B cell (primary cell): ENCODE data around the gene HSP90AB1. TPM values are rescaled to one million over a fixed set of nuclear protein-coding genes. Genes with fewer than 3 reads are reported as not detected.

Experiments
- ATAC-seq: fragments of 200-7000 bp; cut with Tn5 transposase; one replicate; pipeline ENCODE4 v1.10.0; 2021; ENCODE audit warnings: low read depth, mild to moderate bottlenecking, moderate number of reproducible peaks, moderate library complexity
- CTCF ChIA-PET: fragments of 350-600 bp; sonication (Branson Sonifier 250); formaldehyde crosslinking; loops from one replicate; lab custom pipeline; 2021; ENCODE audit warnings: antibody characterized with exemption, inconsistent platforms; lab: Charles Lee
- POLR2A ChIA-PET: fragments of 350-600 bp; sonication (Branson Sonifier 250); formaldehyde crosslinking; loops from one replicate; lab custom pipeline; 2021; ENCODE audit warnings: antibody characterized with exemption; lab: Charles Lee
- DNase-seq: peaks from one replicate; pipeline ENCODE4 v3.0.0; 2013
- H2AFZ ChIP-seq: 2 replicates; pipeline ENCODE4 v1.6.1; 2012; ENCODE audit warnings: mild to moderate bottlenecking, low read depth, low read length; ENCODE audit not compliant: insufficient read depth, poor library complexity, severe bottlenecking
- H3K27ac ChIP-seq, 2 donors: 1 replicate in 1 of 2; 2 replicates in 1 of 2; pipeline ENCODE4 v1.5.1; 2012 to 2013; ENCODE audit warnings: low read length in 2 of 2, mild to moderate bottlenecking in 2 of 2, moderate library complexity in 1 of 2
- H3K27me3 ChIP-seq, 4 experiments: fragments of 200-600 bp in 1 of 4; sonication (generic) in 1 of 4; replicated peaks in 1 of 4; 1 replicate in 2 of 4; 2 replicates in 2 of 4; pipeline versions ENCODE4 v1.6.1 to v1.7.0; 2013 to 2016; ENCODE audit warnings: low read length in 3 of 4, mild to moderate bottlenecking in 2 of 4, mixed read lengths in 1 of 4, moderate library complexity in 1 of 4; ENCODE audit not compliant: insufficient read depth in 4 of 4, control insufficient read depth in 3 of 4; ENCODE audit errors: control extremely low read depth in 1 of 4
- H3K36me3 ChIP-seq, 2 experiments: replicated peaks in 1 of 2; 1 replicate in 1 of 2; 2 replicates in 1 of 2; pipeline versions ENCODE4 v1.6.1 to v1.7.1; 2013; ENCODE audit warnings: low read length in 1 of 2; ENCODE audit not compliant: insufficient read depth in 2 of 2, control insufficient read depth in 1 of 2; ENCODE audit errors: control extremely low read depth in 1 of 2, extremely low read depth in 1 of 2
- H3K4me1 ChIP-seq, 2 donors: fragments of 200-600 bp in 1 of 2; sonication (generic) in 1 of 2; 1 replicate in 1 of 2; 2 replicates in 1 of 2; pipeline versions ENCODE4 v1.5.1 to v1.6.1; 2013 to 2017; ENCODE audit warnings: low read length in 2 of 2; ENCODE audit not compliant: control insufficient read depth in 2 of 2, insufficient read depth in 2 of 2
- H3K4me2 ChIP-seq: replicated peaks from 2 replicates; pipeline ENCODE3; 2012; ENCODE audit warnings: mild to moderate bottlenecking, low read depth, low read length; ENCODE audit not compliant: poor library complexity, severe bottlenecking
- H3K4me3 ChIP-seq, 5 experiments: fragments of 200-600 bp in 1 of 5; sonication (generic) in 1 of 5; 1 replicate in 3 of 5; 2 replicates in 2 of 5; pipeline versions ENCODE4 v1.5.1 to v1.7.0; 2011 to 2016; ENCODE audit warnings: low read length in 4 of 5, mild to moderate bottlenecking in 4 of 5, low read depth in 2 of 5, control low read depth in 1 of 5, moderate library complexity in 1 of 5; ENCODE audit not compliant: insufficient read depth in 1 of 5; ENCODE audit errors: control extremely low read depth in 1 of 5, extremely low read depth in 1 of 5
- H3K79me2 ChIP-seq: fragments of 200-600 bp; sonication (generic); one replicate; pipeline ENCODE4 v1.6.0; 2016; ENCODE audit warnings: low read length; ENCODE audit not compliant: control insufficient read depth, insufficient read depth
- H3K9ac ChIP-seq: fragments of 200-600 bp; sonication (generic); 2 replicates; pipeline ENCODE4 v1.6.1; 2017; ENCODE audit warnings: mild to moderate bottlenecking, low read length, moderate library complexity
- H3K9me3 ChIP-seq, 3 donors: one replicate each; pipeline versions ENCODE4 v1.6.1 to v1.7.1; 2013; ENCODE audit warnings: low read length in 2 of 3; ENCODE audit not compliant: control insufficient read depth in 2 of 3, insufficient read depth in 1 of 3; ENCODE audit errors: control extremely low read depth in 1 of 3
- H4K20me1 ChIP-seq: 2 replicates; pipeline ENCODE4 v1.6.0; 2012; ENCODE audit warnings: mild to moderate bottlenecking, low read length; ENCODE audit not compliant: insufficient read depth, control insufficient read depth, poor library complexity, severe bottlenecking
- H3K27ac Mint-ChIP-seq: one replicate; pipeline ENCODE4 v1.8.0; 2021; ENCODE audit warnings: mixed read lengths
- H3K27me3 Mint-ChIP-seq: one replicate; pipeline ENCODE4 v1.8.0; 2021; ENCODE audit warnings: mixed read lengths
- H3K4me1 Mint-ChIP-seq: one replicate; pipeline ENCODE4 v1.8.0; 2021; ENCODE audit warnings: mixed read lengths
- H3K4me3 Mint-ChIP-seq: one replicate; pipeline ENCODE4 v1.8.0; 2021; ENCODE audit warnings: mixed read lengths
- H3K9me3 Mint-ChIP-seq: one replicate; pipeline ENCODE4 v1.8.0; 2022; ENCODE audit warnings: mixed read lengths; ENCODE audit not compliant: insufficient read depth
- EZH2 ChIP-seq: IDR thresholded peaks from 2 replicates; pipeline ENCODE4 v1.6.1; 2012; ENCODE audit warnings: borderline replicate concordance, low read depth, mild to moderate bottlenecking, moderate library complexity, low read length; ENCODE audit not compliant: insufficient read depth, poor library complexity, severe bottlenecking
- WGBS: methylation state at CpG from one replicate; pipeline ENCODE4 v1.1.5; 2013; ENCODE audit warnings: missing lambda C conversion rate; ENCODE audit not compliant: insufficient coverage; 5-methylcytosine and 5-hydroxymethylcytosine counted together
- intact Hi-C: fragments of 100-400 bp; cut with micrococcal nuclease; formaldehyde crosslinking; loops from one replicate; pipeline ENCODE4 v1.10.0; 2022
- polyA minus RNA-seq: library from RNA; depleted of rRNA, polyadenylated mRNA; stranded (reverse); fragments of >200 nt; gene quantifications from 2 replicates; pipeline ENCODE4 v1.2.3, GENCODE V29; 2012
- polyA plus RNA-seq: library from polyadenylated mRNA; depleted of rRNA; stranded (reverse); fragments of >200 nt; gene quantifications from 2 replicates; pipeline ENCODE4 v1.2.3, GENCODE V29; 2012
- total RNA-seq, 2 donors: library from RNA; stranded (reverse); fragments of 120-200 nt in 1 of 2; gene quantifications; 1 replicate in 1 of 2; 2 replicates in 1 of 2; pipeline versions ENCODE4 v1.2.3 to v1.2.4, GENCODE V29; 2013 to 2022
- TF ChIP-seq, protein P1 (sequence below): fragments of 200-600 bp; IDR thresholded peaks from one replicate; pipeline ENCODE4 v1.8.0; 2022; ENCODE audit warnings: antibody characterized with exemption, mild to moderate bottlenecking

Gene HSP90AB1
- total RNA-seq (384 and 395 TPM in 2 replicates), polyA plus RNA-seq (645 and 734 TPM in 2 replicates), polyA minus RNA-seq (310 and 311 TPM in 2 replicates)
- 564 TPM for total RNA-seq (2013)

DNA sequence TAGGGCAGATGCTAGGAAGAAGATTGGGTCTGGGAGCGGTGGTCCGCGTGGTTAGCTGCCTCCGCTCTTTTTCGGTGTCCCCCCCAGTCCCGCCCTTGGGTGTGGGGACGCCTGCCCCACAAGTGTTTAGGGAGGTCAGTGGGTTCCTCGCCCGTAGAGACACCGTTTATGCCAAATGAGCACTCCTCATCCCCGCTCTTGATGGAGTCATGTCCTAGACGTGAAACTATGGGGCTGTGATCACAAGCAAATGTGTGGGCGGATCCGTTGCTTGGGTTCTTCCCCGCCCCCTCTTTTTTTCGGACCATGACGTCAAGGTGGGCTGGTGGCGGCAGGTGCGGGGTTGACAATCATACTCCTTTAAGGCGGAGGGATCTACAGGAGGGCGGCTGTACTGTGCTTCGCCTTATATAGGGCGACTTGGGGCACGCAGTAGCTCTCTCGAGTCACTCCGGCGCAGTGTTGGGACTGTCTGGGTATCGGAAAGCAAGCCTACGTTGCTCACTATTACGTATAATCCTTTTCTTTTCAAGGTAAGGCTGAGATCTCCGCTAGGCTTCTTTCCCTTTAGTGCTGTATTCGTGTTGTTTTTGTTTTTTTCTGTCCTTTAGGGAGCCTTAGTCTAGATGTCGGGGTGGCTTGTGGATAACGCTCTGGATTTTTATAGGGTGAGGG lies at the start of gene HSP90AB1:
HSP90AB1 (plus strand) TSS at position 439 of the 675 bp plus-strand sequence. CDS start 1,529 bp downstream, outside the sequence.
- H3K36me3 ChIP-seq, result peaks cover 8 to 39% of the 10 kb centered on the region in 2 experiments
- H2AFZ ChIP-seq, result peak within 1 kb of the TSS; percentile 86
- H3K9me3 Mint-ChIP-seq, result no peaks in the 10 kb centered on the region
- CTCF ChIA-PET, result interaction anchor here (1.2 to 7.6 kb wide), 9 partner anchors 8 to 1465 kb away, joined by 3 to 68 read pairs (median 11); partner anchors contain the start of genes BICRAL, SLC29A1, SLC35B2 and TMEM151B
- no peaks in the 10 kb centered on the region for H3K27me3 Mint-ChIP-seq
- peak within 1 kb of the TSS; percentile 99 for H3K9ac ChIP-seq
- DNase-seq (peak; percentile 99), ATAC-seq (peak; percentile 74)
- H3K4me3 ChIP-seq, result peak within 1 kb of the TSS; percentile 85 to 100 (median 98)
- intact Hi-C loops, result loop anchor here (1.0 to 5.0 kb wide), 6 partner anchors 8 to 119 kb away; partner anchors contain the start of genes AARS2, MRPL14, SLC29A1 and SLC35B2
- H3K27me3 ChIP-seq, result no peaks in the 10 kb centered on the region
- WGBS, result 0% methylated on average over 25 of the region's 34 CpGs
- H3K4me3 Mint-ChIP-seq, result peak within 1 kb of the TSS; percentile 96
- H3K9me3 ChIP-seq, result no peaks in the 10 kb centered on the region
- POLR2A ChIA-PET, result interaction anchor here (0.6 to 6.1 kb wide), 16 partner anchors 9 to 617 kb away, joined by 3 to 105 read pairs (median 4); partner anchors contain the start of genes AARS2, CDC5L, GTPBP2 and MRPL14
- peak within 1 kb of the TSS; percentile 97 for H3K4me2 ChIP-seq
- peak within 1 kb of the TSS; percentile 95 for H3K27ac Mint-ChIP-seq
- H3K27ac ChIP-seq, result peak within 1 kb of the TSS; percentile 93 to 99
- TF ChIP-seq EZH2, result no peak
- TF ChIP-seq, protein P1, sequence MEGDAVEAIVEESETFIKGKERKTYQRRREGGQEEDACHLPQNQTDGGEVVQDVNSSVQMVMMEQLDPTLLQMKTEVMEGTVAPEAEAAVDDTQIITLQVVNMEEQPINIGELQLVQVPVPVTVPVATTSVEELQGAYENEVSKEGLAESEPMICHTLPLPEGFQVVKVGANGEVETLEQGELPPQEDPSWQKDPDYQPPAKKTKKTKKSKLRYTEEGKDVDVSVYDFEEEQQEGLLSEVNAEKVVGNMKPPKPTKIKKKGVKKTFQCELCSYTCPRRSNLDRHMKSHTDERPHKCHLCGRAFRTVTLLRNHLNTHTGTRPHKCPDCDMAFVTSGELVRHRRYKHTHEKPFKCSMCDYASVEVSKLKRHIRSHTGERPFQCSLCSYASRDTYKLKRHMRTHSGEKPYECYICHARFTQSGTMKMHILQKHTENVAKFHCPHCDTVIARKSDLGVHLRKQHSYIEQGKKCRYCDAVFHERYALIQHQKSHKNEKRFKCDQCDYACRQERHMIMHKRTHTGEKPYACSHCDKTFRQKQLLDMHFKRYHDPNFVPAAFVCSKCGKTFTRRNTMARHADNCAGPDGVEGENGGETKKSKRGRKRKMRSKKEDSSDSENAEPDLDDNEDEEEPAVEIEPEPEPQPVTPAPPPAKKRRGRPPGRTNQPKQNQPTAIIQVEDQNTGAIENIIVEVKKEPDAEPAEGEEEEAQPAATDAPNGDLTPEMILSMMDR, result no peak
- peaks cover 12 to 30% of the 10 kb centered on the region in 2 donors for H3K4me1 ChIP-seq
- H3K4me1 Mint-ChIP-seq, result peaks cover 43% of the 10 kb centered on the region
- peaks cover 47% of the 10 kb centered on the region for H4K20me1 ChIP-seq
- H3K79me2 ChIP-seq, result peaks cover 34% of the 10 kb centered on the region

DNA sequence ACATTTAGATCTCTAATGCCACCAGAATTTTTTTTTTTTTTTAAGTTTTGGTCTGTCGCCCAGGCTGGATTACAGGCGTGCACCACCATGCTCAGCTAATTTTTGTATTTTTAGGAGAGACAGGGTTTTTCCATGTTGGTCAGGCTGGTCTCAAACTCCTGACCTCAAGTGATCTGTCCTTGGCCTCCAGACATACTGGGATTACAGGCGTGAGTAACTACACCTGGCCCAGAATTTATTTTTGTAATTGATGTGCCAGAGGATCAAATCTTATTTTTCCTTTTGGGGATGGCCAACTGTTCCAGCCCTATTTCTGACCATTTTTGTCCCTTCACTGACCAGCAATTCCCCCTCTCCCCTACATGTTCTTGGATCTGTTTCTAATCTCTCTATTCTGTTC lies 48.2 kb upstream of the HSP90AB1 start:
- TF ChIP-seq, protein P1, result no peak
- TF ChIP-seq EZH2, result no peak
- no peaks in the 10 kb centered on the region for H3K4me1 Mint-ChIP-seq
- intact Hi-C loops, result no loop called here
- no peaks in the 10 kb centered on the region for H3K4me1 ChIP-seq
- 80% methylated on average over 1 of the region's 3 CpGs for WGBS
- DNase-seq (no peak), ATAC-seq (no peak)
- no peak overlapping the region for H3K4me3 Mint-ChIP-seq
- no peaks in the 10 kb centered on the region for H3K79me2 ChIP-seq
- no peak overlapping the region for H3K27ac Mint-ChIP-seq
- no peak overlapping the region for H2AFZ ChIP-seq
- H3K4me2 ChIP-seq, result no peak overlapping the region
- no peaks in the 10 kb centered on the region for H3K9me3 Mint-ChIP-seq
- no peaks in the 10 kb centered on the region for H3K9me3 ChIP-seq
- no peak overlapping the region for H3K27ac ChIP-seq
- POLR2A ChIA-PET, result no interaction called here
- H3K9ac ChIP-seq, result no peak overlapping the region
- no peaks in the 10 kb centered on the region for H3K36me3 ChIP-seq
- peaks cover 4% of the 10 kb centered on the region for H3K27me3 Mint-ChIP-seq
- no peaks in the 10 kb centered on the region for H3K27me3 ChIP-seq
- no peaks in the 10 kb centered on the region for H4K20me1 ChIP-seq
- no peak overlapping the region for H3K4me3 ChIP-seq
- CTCF ChIA-PET, result no interaction called here
